Measurements from ENCODE around the gene DRC3.

Gene DRC3

DNA sequence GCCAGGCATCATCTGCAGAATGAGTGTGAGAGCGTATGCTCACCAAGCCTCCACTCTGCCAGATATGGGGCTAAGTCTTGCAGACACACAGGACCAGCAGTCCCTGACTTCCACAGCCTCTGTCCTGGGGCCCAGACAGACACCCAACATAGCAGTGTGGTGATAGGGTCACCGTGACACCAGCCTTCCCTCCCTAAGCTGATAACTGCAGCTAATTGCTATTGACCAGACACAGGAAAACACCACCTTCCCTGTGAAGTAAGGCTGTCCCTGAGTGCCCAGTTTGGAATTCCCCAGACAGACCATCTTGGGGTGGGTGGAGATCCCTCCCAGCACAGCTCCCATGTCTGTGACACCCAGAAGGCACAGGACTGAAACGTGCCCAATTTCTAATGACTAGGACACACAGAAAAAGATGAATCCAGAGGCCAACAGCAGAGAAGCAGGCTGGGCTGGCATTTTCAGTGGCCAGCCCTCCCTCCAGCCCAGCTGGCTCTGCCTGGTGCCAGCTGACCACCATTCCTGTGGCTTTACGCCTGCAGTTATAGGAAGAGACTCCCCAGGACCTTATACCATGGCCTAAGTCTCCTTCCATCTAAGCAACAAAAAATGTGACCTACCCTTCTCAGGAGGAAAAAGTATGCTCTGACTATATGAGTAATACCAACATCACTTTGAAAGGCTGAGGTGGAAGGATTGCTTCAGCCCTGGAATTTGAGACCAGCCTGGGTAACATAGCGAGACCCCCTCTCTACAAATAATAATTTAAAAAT lies 36.0 kb downstream of the DRC3 start:
- TF ChIP-seq, protein P1, sequence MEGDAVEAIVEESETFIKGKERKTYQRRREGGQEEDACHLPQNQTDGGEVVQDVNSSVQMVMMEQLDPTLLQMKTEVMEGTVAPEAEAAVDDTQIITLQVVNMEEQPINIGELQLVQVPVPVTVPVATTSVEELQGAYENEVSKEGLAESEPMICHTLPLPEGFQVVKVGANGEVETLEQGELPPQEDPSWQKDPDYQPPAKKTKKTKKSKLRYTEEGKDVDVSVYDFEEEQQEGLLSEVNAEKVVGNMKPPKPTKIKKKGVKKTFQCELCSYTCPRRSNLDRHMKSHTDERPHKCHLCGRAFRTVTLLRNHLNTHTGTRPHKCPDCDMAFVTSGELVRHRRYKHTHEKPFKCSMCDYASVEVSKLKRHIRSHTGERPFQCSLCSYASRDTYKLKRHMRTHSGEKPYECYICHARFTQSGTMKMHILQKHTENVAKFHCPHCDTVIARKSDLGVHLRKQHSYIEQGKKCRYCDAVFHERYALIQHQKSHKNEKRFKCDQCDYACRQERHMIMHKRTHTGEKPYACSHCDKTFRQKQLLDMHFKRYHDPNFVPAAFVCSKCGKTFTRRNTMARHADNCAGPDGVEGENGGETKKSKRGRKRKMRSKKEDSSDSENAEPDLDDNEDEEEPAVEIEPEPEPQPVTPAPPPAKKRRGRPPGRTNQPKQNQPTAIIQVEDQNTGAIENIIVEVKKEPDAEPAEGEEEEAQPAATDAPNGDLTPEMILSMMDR (conservative IDR thresholded peaks at IDR 0.05; ENCODE audit: low read length): no peak
- DNase-seq (ENCODE audit: low read depth): peak; percentile 82

DNA sequence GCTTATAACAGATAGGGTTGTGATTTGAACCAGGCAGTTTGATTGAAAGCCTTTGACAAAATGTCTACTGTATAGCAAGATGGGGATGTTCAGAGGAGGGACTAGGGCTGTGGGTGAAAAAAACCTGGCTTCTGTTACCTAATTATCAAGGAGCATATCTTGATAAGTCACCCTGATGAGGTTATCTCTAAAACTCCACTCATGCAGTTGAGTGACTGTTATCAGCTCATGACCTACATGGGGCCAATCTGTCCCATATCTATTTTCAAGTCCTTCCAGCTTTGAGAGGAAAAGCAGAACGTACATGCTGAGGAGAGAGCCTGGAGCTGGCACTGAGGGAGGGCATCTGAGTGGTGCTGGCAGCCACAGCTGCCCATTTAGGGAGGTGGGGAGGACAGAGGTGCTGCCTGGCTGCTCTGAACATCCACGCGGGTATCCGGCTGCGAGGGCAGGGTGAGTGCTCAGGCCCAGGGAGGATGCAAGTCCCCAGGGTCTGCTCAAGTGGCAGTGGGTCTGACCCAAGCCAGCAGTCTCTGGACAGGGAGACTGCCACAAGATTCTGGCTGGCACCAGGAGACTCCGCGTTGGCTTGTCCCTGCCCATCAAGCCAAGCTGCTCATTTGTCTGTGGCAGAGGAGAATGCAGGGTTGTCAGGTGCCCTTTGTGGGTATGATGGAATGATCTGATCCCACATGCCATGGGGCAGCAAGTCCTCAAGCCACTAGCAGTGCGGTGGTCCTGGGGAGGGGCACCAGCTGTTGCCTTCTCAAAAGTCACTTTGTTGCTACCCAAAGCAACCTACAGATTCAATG lies 37.2 kb downstream of the DRC3 start:
- TF ChIP-seq, protein P1 (conservative IDR thresholded peaks at IDR 0.05; ENCODE audit: low read length): no peak
- no peak overlapping the region for H3K4me3 ChIP-seq (ENCODE audit: low read length)
- no peak for DNase-seq (ENCODE audit: low read depth)

More for the DNA sequence above, 36.0 kb downstream of the DRC3 start:
- H3K4me3 ChIP-seq (ENCODE audit: low read length): no peak overlapping the region

GRCh38 chr17:18011286-18011685 lies 38.6 kb downstream of the DRC3 start:
- TF ChIP-seq, protein P1 (conservative IDR thresholded peaks at IDR 0.05; ENCODE audit: low read length): no peak
- H3K4me3 ChIP-seq (ENCODE audit: low read length): no peak overlapping the region
- no peak for DNase-seq (ENCODE audit: low read depth)

DNA sequence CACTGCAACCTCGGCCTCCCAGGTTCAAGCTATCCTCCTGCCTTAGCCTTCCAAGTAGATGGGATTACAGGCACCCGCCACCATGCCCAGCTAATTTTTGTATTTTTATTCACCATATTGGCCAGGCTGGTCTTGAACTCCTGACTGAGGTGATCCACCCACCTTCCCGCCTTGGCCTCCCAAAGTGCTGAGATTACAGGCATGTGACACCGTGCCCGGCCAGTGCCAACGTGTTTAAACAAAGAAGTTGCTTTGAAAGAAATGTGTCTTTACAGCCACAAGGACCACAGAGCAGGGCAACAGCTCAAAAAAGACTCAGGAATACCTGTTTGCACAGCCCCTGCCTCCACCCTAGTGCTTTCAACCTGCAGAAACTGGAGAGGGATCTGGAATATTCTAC lies 41.3 kb downstream of the DRC3 start:
- TF ChIP-seq, protein P1 (conservative IDR thresholded peaks at IDR 0.05; ENCODE audit: low read length): no peak
- no peak overlapping the region for H3K4me3 ChIP-seq (ENCODE audit: low read length)
- DNase-seq (ENCODE audit: low read depth): no peak

GRCh38 chr17:18015593-18015992 lies 42.9 kb downstream of the DRC3 start:
- TF ChIP-seq, protein P1 (conservative IDR thresholded peaks at IDR 0.05; ENCODE audit: low read length): no peak
- DNase-seq (ENCODE audit: low read depth): no peak
- no peak overlapping the region for H3K4me3 ChIP-seq (ENCODE audit: low read length)

DNA sequence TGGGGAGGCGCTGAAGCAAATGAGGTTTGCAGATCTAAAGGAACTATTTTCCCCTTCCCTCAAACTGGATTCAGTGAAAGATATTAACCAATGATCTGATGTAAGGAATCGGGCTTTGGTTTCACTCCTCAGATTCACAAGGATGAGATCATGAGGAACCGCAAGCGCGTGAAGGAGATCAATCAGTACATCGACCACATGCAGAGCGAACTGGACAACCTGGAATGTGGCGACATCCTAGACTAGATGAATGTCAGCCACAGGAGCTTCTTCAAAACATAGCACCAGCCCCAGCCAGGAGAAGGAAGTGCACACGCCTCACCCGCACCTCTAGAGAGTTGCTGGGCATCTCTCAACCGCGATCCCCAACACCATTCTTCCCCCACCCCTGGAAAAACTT lies 43.8 kb downstream of the DRC3 start:
- TF ChIP-seq, protein P1 (conservative IDR thresholded peaks at IDR 0.05; ENCODE audit: low read length): no peak
- DNase-seq (ENCODE audit: low read depth): no peak
- no peak overlapping the region for H3K4me3 ChIP-seq (ENCODE audit: low read length)

Measured in AG10803 (cell line).